HT1080 (cell line): ENCODE measurements around the gene CBFA2T3. TPM values are rescaled to one million over a fixed set of nuclear protein-coding genes. Genes with fewer than 3 reads are reported as not detected.
A peak's percentile ranks its signal among the peaks of the same experiment; 100 is the strongest.
"Not testable (repeated sequence)": the region's sequence is repeated elsewhere in the genome, so short reads cannot be mapped to it uniquely, and the experiment has no call there.

Experiments
- DNase-seq: peaks from one replicate; pipeline ENCODE4 v3.0.0-alpha.2; 2015; ENCODE audit warnings: low read depth
- polyA plus RNA-seq, 2 experiments: library from polyadenylated mRNA; depleted of rRNA; stranded (reverse); fragments of >200 nt; gene quantifications; 2 replicates each; pipeline ENCODE4 v1.2.3, GENCODE V29; 2015
- total RNA-seq: library from RNA; depleted of rRNA; stranded (reverse); fragments of >200 nt; shearing (Covaris generic); gene quantifications from 2 replicates; pipeline ENCODE4 v1.2.3, GENCODE V29; 2014; rRNA removed

CBFA2T3 gene
- not detected in 2 replicates for total RNA-seq
- not detected in 2 replicates for polyA plus RNA-seq (2015; cell fraction: cytosol; rRNA removed)
- not detected in 2 replicates for polyA plus RNA-seq (2015; cell fraction: nucleus; rRNA removed)

GRCh38 chr16:88977018-88977811, at the start of gene CBFA2T3:
Gene CBFA2T3, minus strand, starts transcription at chr16:88977207. Its CDS starts 400 bp downstream, at chr16:88976807.
- DNase-seq: no peak

- DNase-seq: peak; percentile 68
These were observed 49.2 kb upstream of the CBFA2T3 start for GRCh38 chr16:89026121-89026612.

GRCh38 chr16:89025636-89026035, 48.6 kb upstream of the CBFA2T3 start:
- no peak for DNase-seq

GRCh38 chr16:89024546-89025060, 47.6 kb upstream of the CBFA2T3 start:
- no peak for DNase-seq

GRCh38 chr16:89023621-89024511, 46.9 kb upstream of the CBFA2T3 start:
- DNase-seq: no peak

- DNase-seq: no peak
These were observed 46.1 kb upstream of the CBFA2T3 start for GRCh38 chr16:89023151-89023551.

- DNase-seq: no peak
These were observed 45.2 kb upstream of the CBFA2T3 start for GRCh38 chr16:89022051-89022836.

GRCh38 chr16:89020925-89021595, 44.1 kb upstream of the CBFA2T3 start:
- no peak for DNase-seq

GRCh38 chr16:89020068-89020924, 43.3 kb upstream of the CBFA2T3 start:
- no peak for DNase-seq

GRCh38 chr16:89019511-89019910, 42.5 kb upstream of the CBFA2T3 start:
- no peak for DNase-seq

- DNase-seq: peak; percentile 41
These were observed 41.5 kb upstream of the CBFA2T3 start for GRCh38 chr16:89018282-89019158.

- DNase-seq: no peak
These were observed 40.7 kb upstream of the CBFA2T3 start for GRCh38 chr16:89017543-89018281.

GRCh38 chr16:89016561-89016960, 39.6 kb upstream of the CBFA2T3 start:
- not testable (repeated sequence) for DNase-seq

GRCh38 chr16:89015271-89015859, 38.4 kb upstream of the CBFA2T3 start:
- no peak for DNase-seq

GRCh38 chr16:89014403-89015230, 37.6 kb upstream of the CBFA2T3 start:
- no peak for DNase-seq
